Vagina (tissue), 2 donors: ENCODE measurements around the gene ATP2C2.

ENCODE experiments used
- POLR2A ChIP-seq, 2 donors: fragments of 450-650 bp; IDR thresholded peaks; one replicate each; pipeline ENCODE4 v1.6.1; 2017; ENCODE audit warnings: antibody characterized with exemption in 2 of 2, mild to moderate bottlenecking in 2 of 2, moderate library complexity in 2 of 2
- POLR2AphosphoS5 ChIP-seq, 2 donors: sonication (generic); formaldehyde crosslinking; IDR thresholded peaks; one replicate each; pipeline ENCODE4 v1.9.0; 2017; ENCODE audit warnings: antibody characterized with exemption in 2 of 2, mild to moderate bottlenecking in 2 of 2, low read depth in 1 of 2; ENCODE audit not compliant: insufficient read depth in 1 of 2
- TF ChIP-seq, protein P1 (sequence below), 3 experiments: fragments of 450-650 bp in 2 of 3; fragments of 200-600 bp in 1 of 3; sonication (generic) in 1 of 3; IDR thresholded peaks; one replicate each; pipeline ENCODE4 v1.5.1; 2017 to 2019; ENCODE audit warnings: antibody characterized with exemption in 3 of 3, mild to moderate bottlenecking in 2 of 3, moderate library complexity in 2 of 3

DNA sequence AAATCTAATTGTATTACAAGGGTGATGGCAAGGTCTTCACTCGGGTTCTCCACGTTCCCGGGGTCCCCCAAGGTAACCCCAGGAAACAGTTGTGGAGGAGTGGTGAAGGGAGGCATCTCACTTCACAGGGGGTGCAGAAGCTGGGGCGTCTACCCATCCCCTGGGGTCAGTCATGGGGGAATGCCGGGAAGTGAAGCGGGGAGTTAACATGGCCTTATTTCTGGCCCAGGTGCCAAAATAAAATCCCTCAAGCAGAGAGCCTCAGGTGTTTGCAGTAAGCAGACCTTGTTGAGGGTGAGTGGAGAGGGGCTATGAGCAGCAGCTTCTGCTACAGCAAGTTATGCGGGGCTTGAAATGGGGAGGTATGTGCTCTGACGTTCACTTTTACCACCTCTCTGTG, 9.0 kb upstream of the ATP2C2 start:
- TF ChIP-seq, protein P1, sequence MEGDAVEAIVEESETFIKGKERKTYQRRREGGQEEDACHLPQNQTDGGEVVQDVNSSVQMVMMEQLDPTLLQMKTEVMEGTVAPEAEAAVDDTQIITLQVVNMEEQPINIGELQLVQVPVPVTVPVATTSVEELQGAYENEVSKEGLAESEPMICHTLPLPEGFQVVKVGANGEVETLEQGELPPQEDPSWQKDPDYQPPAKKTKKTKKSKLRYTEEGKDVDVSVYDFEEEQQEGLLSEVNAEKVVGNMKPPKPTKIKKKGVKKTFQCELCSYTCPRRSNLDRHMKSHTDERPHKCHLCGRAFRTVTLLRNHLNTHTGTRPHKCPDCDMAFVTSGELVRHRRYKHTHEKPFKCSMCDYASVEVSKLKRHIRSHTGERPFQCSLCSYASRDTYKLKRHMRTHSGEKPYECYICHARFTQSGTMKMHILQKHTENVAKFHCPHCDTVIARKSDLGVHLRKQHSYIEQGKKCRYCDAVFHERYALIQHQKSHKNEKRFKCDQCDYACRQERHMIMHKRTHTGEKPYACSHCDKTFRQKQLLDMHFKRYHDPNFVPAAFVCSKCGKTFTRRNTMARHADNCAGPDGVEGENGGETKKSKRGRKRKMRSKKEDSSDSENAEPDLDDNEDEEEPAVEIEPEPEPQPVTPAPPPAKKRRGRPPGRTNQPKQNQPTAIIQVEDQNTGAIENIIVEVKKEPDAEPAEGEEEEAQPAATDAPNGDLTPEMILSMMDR (IDR thresholded peaks at IDR 0.05), result no peak
- TF ChIP-seq POLR2AphosphoS5 (IDR thresholded peaks at IDR 0.05; ENCODE audit: insufficient read depth in 1 of 2, low read depth in 1 of 2) (no peak), POLR2A (IDR thresholded peaks at IDR 0.05) (no peak)
